Fibroblast of gingiva (primary cell): ENCODE results near the gene PPP3R2.
A peak's percentile ranks its signal among the peaks of the same experiment; 100 is the strongest.
"Not testable (repeated sequence)": the region's sequence is repeated elsewhere in the genome, so short reads cannot be mapped to it uniquely, and the experiment has no call there.

Experiments used
- DNase-seq: peaks from one replicate; pipeline ENCODE4 v3.0.0-alpha.2; 2011; ENCODE audit warnings: low read depth

The PPP3R2 gene

GRCh38 chr9:101587332-101588043 is 7.3 kb downstream of the PPP3R2 start:
- no peak for DNase-seq

GRCh38 chr9:101586651-101587050 is 8.1 kb downstream of the PPP3R2 start:
- no peak for DNase-seq

GRCh38 chr9:101585740-101586139 is 9.0 kb downstream of the PPP3R2 start:
- DNase-seq, result no peak

GRCh38 chr9:101582553-101582952 is 12.2 kb downstream of the PPP3R2 start:
- peak; percentile 54 for DNase-seq

GRCh38 chr9:101579711-101580545 is 14.8 kb downstream of the PPP3R2 start:
- no peak for DNase-seq

GRCh38 chr9:101578378-101578777 is 16.4 kb downstream of the PPP3R2 start:
- no peak for DNase-seq

- no peak for DNase-seq
Observed at GRCh38 chr9:101574731-101575333, 19.9 kb downstream of the PPP3R2 start.

- no peak for DNase-seq
Observed at GRCh38 chr9:101572316-101572715, 22.5 kb downstream of the PPP3R2 start.

GRCh38 chr9:101571114-101571513 is 23.7 kb downstream of the PPP3R2 start:
- DNase-seq, result no peak

GRCh38 chr9:101569741-101570501 is 24.8 kb downstream of the PPP3R2 start:
- DNase-seq, result no peak

GRCh38 chr9:101567725-101568350 is 26.9 kb downstream of the PPP3R2 start:
- DNase-seq, result no peak

GRCh38 chr9:101566904-101567724 is 27.7 kb downstream of the PPP3R2 start:
- peak; percentile 13 for DNase-seq

GRCh38 chr9:101564252-101564651 is 30.5 kb downstream of the PPP3R2 start:
- DNase-seq, result no peak

GRCh38 chr9:101562966-101563365 is 31.8 kb downstream of the PPP3R2 start:
- peak; percentile 27 for DNase-seq

GRCh38 chr9:101561740-101562139 is 33.0 kb downstream of the PPP3R2 start:
- no peak for DNase-seq

- not testable (repeated sequence) for DNase-seq
Observed at GRCh38 chr9:101549472-101550098, 45.2 kb downstream of the PPP3R2 start.

- DNase-seq, result no peak
Observed at GRCh38 chr9:101543098-101543735, 51.6 kb downstream of the PPP3R2 start.
